Kidney (tissue), 14 donors: Measurements from ENCODE around the gene ESPNL. TPM values are rescaled to one million over a fixed set of nuclear protein-coding genes. Genes with fewer than 3 reads are reported as not detected.
A peak's percentile ranks its signal among the peaks of the same experiment; 100 is the strongest.

Experiments used
- DNase-seq, 5 donors: peaks; one replicate each; pipeline ENCODE4 v3.0.0-alpha.2; 2013 to 2020
- FAIRE-seq: peaks from 2 replicates; lab custom pipeline; 2012; peaks lifted over from hg19 to GRCh38; lab: Jason Lieb, UNC
- H3K27ac ChIP-seq, 2 donors: one replicate each; pipeline ENCODE4 v1.7.0; 2013; ENCODE audit warnings: low read depth in 2 of 2, low read length in 2 of 2, inconsistent platforms in 1 of 2
- H3K27me3 ChIP-seq: one replicate; pipeline ENCODE4 v1.7.1; 2013; ENCODE audit warnings: low read length, inconsistent platforms; ENCODE audit not compliant: control insufficient read depth, insufficient read depth
- H3K36me3 ChIP-seq, 3 donors: one replicate each; pipeline versions ENCODE4 v1.7.0 to v1.7.1; 2013; ENCODE audit warnings: low read length in 3 of 3, control low read depth in 1 of 3, inconsistent platforms in 1 of 3; ENCODE audit not compliant: insufficient read depth in 3 of 3, control insufficient read depth in 2 of 3
- H3K4me1 ChIP-seq, 3 donors: one replicate each; pipeline versions ENCODE4 v1.7.0 to v1.7.1; 2013; ENCODE audit warnings: low read length in 3 of 3, inconsistent platforms in 1 of 3, low read depth in 1 of 3; ENCODE audit not compliant: control insufficient read depth in 2 of 3, insufficient read depth in 2 of 3
- H3K4me3 ChIP-seq, 3 donors: one replicate each; pipeline versions ENCODE4 v1.7.0 to v1.8.1; 2013; ENCODE audit warnings: low read length in 3 of 3, control low read depth in 1 of 3, inconsistent platforms in 1 of 3
- H3K9ac ChIP-seq, 3 donors: one replicate each; pipeline versions ENCODE4 v1.7.0 to v1.7.1; 2013; ENCODE audit warnings: low read length in 3 of 3, control low read depth in 1 of 3, inconsistent platforms in 1 of 3
- H3K9me3 ChIP-seq, 3 donors: one replicate each; pipeline versions ENCODE4 v1.7.0 to v1.7.1; 2013; ENCODE audit warnings: low read length in 3 of 3, control low read depth in 1 of 3, inconsistent platforms in 1 of 3; ENCODE audit not compliant: control insufficient read depth in 2 of 3, insufficient read depth in 1 of 3
- CTCF ChIP-seq: IDR thresholded peaks from 3 replicates; pipeline ENCODE4 v1.5.1; 2012; ENCODE audit warnings: mild to moderate bottlenecking, moderate library complexity, borderline replicate concordance; ENCODE audit not compliant: insufficient read depth; ENCODE audit errors: extremely low read depth
- intact Hi-C: fragments of 100-400 bp; cut with DNase I; formaldehyde crosslinking; loops from one replicate; pipeline ENCODE4 v1.11.1; 2022
- polyA plus RNA-seq: library from polyadenylated mRNA; stranded (reverse); fragments of 350-450 nt; fragmentation: Illumina TruSeq; extraction: RNeasy Lipid Tissue Mini Kit (QIAGEN cat#74804); gene quantifications from one replicate; pipeline ENCODE4 v1.2.3, GENCODE V29; 2014; ENCODE audit warnings: low read depth, low replicate concordance; ENCODE audit not compliant: insufficient read depth
- total RNA-seq: library from RNA; stranded (reverse); fragmentation: NEBNext Ultra II Directional; extraction: Animal tissue kit (Norgen Biotek cat#: 25700); gene quantifications from one replicate; pipeline ENCODE4 v1.2.1, GENCODE V29; 2021
- donor health status: control.
- donor health status: control.
- donor health status: control.
- donor health status: control.
- donor health status: control.
- donor health status: DM: yes; HTN: yes; CAD: no.
- donor health status: Normal renal cell carcinoma (clear cell type).

The ESPNL gene
- total and polyA plus RNA-seq, 2 donors from 2014 or later: 0.28 to 2.7 TPM

- Histone ChIP-seq H3K9me3 (no peaks in the 10 kb centered on the region), H3K9ac (no peak overlapping the region), H3K36me3 (no peaks in the 10 kb centered on the region), H3K27me3 (no peaks in the 10 kb centered on the region), H3K27ac (no peak overlapping the region), H3K4me3 (no peak overlapping the region), H3K4me1 (peaks cover 0 to 5% (median 0%) of the 10 kb centered on the region in 3 donors)
- FAIRE-seq: no peak
- intact Hi-C loops: no loop called here
- no peak for TF ChIP-seq CTCF
- peak in 4 of 5 donors; percentile 41 to 80 (median 66) for DNase-seq
Measured at GRCh38 chr2:238163481-238164198, 63.5 kb downstream of the ESPNL start.

- Histone ChIP-seq H3K27ac (no peak overlapping the region), H3K27me3 (no peaks in the 10 kb centered on the region), H3K4me1 (peaks cover 1 to 5% (median 3%) of the 10 kb centered on the region in 3 donors), H3K4me3 (no peak overlapping the region), H3K9me3 (no peaks in the 10 kb centered on the region), H3K9ac (no peak overlapping the region), H3K36me3 (peaks cover 0 to 5% (median 4%) of the 10 kb centered on the region in 3 donors)
- DNase-seq (peak in 1 of 5 donors; percentile 57), FAIRE-seq (no peak)
- intact Hi-C loops: no loop called here
- no peak for TF ChIP-seq CTCF
Measured at GRCh38 chr2:238164906-238165287, 64.8 kb downstream of the ESPNL start.

GRCh38 chr2:238165288-238165921, 65.3 kb downstream of the ESPNL start:
- no peaks in the 10 kb centered on the region for H3K9me3 ChIP-seq
- DNase-seq (peak in 1 of 5 donors; percentile 63), FAIRE-seq (no peak)
- peaks cover 5 to 7% (median 6%) of the 10 kb centered on the region in 3 donors for H3K4me1 ChIP-seq
- peaks cover 0 to 10% (median 4%) of the 10 kb centered on the region in 3 donors for H3K36me3 ChIP-seq
- TF ChIP-seq CTCF: no peak
- intact Hi-C loops: no loop called here
- H3K27me3 ChIP-seq: no peaks in the 10 kb centered on the region
- H3K9ac ChIP-seq: no peak overlapping the region
- no peak overlapping the region for H3K27ac ChIP-seq
- H3K4me3 ChIP-seq: no peak overlapping the region
